Fibroblast of skin of left biceps (primary cell): Measurements from ENCODE around the gene PSME3IP1.

Source experiments
- DNase-seq, 2 experiments: peaks; one replicate each; pipeline ENCODE4 v3.0.0-alpha.2; 2013; ENCODE audit warnings: low read depth in 2 of 2

PSME3IP1 gene

DNA sequence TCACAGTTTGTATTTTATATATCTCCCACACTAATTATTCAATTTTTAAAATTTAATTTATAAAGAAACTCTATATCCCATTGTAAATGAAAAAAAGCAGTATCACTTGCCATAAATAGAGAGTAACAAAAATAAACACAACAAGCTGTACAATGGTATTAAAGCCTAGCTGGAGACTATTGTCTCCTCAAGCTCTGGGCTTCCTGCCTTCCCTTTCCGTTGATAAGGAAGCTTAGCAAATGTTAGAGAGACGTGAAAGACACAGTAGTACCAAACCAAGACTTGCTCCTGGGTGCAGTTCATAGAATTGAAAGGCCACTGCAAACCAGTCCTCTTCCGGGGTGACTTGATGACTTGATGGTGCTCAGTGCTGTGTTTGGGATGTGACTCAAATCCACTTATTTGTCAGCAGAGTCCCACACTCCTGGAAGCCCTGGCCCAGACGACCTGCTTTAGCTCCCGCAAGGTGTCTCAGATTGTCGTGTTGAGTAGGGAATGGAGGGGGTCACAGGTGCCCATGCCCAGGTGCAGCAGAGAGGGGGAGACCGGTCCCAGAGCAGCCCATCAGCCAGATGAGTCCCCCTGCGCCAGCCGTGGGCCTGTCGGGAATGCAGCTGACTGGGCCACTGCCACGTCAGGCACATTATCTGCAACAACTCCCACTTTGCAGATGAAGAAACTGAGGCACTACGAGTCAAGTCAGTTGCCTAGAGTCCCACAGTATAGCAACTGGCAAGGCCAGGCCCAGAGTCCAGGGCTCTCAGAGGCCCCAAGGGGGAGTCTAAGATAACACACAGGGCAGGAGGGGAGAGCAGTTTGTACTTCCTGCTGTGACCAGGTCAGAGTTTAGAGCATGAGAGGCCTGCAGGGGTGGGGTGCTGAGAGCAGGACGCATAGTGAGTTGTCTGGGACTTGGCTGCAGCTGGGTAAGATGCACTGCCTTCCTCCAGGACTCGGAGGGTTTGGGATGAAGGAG, 40.5 kb downstream of the PSME3IP1 start:
- DNase-seq: no peak

GRCh38 chr16:57144027-57144426, 41.8 kb downstream of the PSME3IP1 start:
- no peak for DNase-seq

- DNase-seq: no peak
These were observed 42.5 kb downstream of the PSME3IP1 start for GRCh38 chr16:57143149-57143921.

GRCh38 chr16:57141822-57142631, 43.8 kb downstream of the PSME3IP1 start:
- DNase-seq: no peak

GRCh38 chr16:57140931-57141668, 44.7 kb downstream of the PSME3IP1 start:
- DNase-seq: no peak

DNA sequence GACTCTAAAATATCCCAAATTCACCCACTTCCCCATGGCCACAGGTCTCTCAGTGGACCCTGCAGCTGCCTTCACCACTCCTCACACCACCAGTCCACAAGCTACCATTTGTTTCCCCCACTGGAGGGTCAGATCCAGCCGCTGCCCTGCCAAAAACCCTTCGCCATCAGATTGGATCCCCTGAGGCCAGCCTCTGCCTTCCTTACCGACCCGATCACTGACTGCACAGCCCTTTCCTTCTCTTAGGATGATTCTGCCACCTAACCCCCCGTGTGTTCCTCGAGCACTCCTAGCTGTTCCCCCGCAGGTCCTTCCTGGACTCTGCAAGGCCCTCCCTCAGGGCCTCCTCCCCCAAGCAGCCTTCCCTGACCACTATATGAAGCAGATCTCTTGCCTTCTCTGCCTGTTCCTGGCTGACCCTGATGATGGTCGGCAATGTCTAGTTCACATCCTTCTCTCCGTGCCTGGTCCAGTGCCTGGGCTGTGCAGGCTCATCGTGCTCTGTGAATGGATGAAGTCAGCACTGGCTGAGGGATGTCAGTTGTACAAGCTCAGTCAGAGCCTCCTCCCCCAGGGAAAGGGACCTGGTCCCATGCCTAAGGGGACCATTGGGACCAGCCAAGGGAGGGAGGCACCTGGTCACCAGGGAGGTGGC, 47.4 kb downstream of the PSME3IP1 start:
- no peak for DNase-seq

- no peak for DNase-seq
These were observed 48.1 kb downstream of the PSME3IP1 start for GRCh38 chr16:57137566-57138273.

DNA sequence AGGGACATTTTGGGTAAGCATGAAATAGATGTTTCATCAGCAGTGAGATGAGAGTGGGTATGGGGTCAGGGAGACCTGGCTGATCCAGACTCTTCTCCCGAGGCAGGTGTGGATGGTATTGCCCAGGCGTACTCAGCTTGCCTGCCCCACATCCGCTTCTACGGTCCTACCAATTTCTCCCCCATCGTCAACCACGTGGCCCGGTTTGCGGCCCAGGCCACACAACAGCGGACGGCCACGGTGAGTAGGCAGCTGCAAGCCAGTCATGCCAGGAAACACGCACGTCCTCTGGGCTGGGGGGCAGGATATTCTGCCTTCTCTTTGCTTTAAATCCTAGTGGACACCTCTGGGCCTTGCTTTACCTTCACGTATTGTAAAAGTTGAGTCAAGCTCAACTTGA, 48.8 kb downstream of the PSME3IP1 start:
- no peak for DNase-seq

GRCh38 chr16:57134982-57135381, 50.9 kb downstream of the PSME3IP1 start:
- DNase-seq: no peak

DNA sequence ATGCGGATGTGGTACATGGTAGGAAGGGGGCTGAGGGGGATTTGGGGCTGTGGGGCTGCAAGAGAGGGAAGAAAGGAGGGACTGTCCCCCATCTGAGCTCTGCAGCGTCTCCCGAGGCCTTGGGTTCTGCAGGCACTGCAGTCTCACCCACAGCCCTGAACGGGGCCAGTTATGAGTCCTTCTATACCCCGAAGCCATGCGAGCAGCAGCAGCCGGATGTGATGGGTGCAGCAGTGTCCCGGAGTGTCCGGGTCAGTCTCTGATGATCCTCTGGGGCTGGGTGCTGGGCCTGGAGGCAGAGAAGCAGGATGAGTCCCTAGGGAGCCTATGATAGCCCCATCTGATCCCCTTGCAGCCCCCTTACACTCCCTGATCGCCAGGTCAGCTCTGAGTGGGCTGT, 52.0 kb downstream of the PSME3IP1 start:
- no peak for DNase-seq

- no peak for DNase-seq
These were observed 52.8 kb downstream of the PSME3IP1 start for GRCh38 chr16:57133031-57133430.

DNA sequence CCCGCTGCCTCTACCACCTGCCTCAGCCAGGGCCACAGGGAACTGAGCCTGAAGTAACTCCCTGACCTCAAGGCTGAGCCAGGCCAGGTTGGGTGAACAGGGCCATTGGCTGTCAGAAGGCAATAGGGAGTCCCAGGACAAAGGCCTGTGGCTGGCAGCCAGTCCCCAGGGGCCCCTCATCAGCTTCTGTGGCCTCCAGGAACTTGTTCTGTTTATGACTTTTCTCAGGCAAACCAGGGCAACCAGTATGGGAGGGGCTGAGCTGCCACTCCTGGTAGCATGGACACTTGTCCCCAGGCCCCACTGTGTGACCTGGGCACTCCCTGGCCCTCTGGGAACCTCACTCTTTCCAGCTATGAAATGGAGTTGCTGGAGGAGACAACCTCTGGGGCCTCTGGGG, 53.4 kb downstream of the PSME3IP1 start:
- no peak for DNase-seq

DNA sequence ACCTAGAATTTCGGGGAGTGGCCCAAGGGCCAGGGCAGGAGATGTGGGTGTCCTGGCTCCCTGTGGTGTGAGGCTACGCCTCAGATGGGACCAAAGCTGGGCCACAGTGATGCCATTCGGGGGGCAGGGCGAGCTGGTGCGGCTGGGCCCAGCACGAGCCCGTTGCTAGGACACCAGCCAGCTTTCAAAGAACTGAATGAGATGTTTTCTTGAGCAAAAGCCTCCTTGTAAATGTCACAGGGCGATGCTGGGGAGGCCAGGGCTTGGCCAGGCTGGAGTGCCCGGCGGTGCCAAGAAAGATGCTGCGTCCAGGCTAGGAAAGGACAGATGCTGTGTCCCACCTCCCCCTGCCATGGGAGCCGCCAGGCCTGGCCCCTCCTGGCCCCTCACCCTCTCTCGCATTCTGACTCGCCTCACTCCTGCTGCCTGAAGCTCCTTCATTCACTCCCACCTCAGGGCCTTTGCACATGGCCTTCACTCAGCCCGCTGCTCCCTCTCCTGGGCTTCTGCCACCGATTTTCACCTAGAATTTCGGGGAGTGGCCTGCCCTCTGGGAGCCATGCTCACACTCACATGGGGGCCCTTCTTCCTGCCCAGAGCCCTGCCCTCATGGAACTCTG, 54.4 kb downstream of the PSME3IP1 start:
- no peak for DNase-seq

- DNase-seq: no peak
These were observed 54.9 kb downstream of the PSME3IP1 start for GRCh38 chr16:57130950-57131321.

GRCh38 chr16:57128771-57129389, 57.0 kb downstream of the PSME3IP1 start:
- no peak for DNase-seq

- DNase-seq: no peak
These were observed 58.0 kb downstream of the PSME3IP1 start for GRCh38 chr16:57127836-57128235.

- DNase-seq: no peak
These were observed 58.6 kb downstream of the PSME3IP1 start for GRCh38 chr16:57127037-57127763.

DNA sequence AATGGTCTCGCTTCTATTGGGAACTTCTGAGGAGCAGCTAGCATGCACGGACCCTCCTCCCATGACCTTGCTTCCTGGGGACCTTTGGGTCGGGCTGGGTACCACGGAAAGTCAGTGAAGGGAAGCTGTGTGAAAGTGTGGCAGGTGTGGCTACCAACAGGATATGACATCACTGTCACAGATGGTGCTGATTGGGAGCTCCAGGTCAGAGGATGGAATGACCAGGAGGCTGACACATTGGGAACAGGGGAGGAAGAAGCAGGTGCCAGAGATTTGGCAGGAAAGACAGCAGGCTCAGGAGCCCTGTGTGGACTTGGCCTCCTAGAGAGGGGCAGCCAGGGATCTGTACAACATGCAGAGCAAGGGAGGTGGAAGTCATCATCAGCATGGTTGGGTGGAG, 59.4 kb downstream of the PSME3IP1 start:
- DNase-seq: no peak

GRCh38 chr16:57125969-57126368, 59.9 kb downstream of the PSME3IP1 start:
- no peak for DNase-seq
